Measurements from ENCODE around the gene HS3ST4.

DNA sequence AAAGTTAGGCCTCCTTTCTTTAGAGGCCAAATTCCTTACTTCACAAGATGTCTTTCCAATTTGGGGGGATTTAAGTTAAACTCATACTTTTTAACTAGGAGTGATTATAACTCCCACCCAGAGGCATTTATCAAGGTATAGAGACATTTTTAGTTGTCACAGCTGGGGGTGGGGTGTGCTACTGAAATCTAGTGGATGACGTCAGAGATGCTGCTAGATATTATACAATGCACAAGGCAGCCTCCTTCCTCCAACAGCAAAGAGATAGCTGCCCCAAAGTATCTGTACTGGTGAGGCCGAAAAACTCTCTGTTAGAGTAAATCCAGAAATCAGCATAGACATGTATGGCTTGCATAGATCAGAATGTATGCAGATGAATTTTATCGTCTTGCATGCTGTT lies 324.0 kb downstream of the HS3ST4 start:
- TF ChIP-seq GATA2 (IDR thresholded peaks at IDR 0.05; ENCODE audit: low read depth, low read length): no peak
- no peak for TF ChIP-seq GATA3 (IDR thresholded peaks at IDR 0.05; ENCODE audit: low read depth, low read length)

Measured in SH-SY5Y (cell line).